MM.1S (cell line): ENCODE data around the gene AZU1.

Experiments
- DNase-seq: peaks from one replicate; pipeline ENCODE4 v3.0.0-alpha.2; 2015
- H2AFZ ChIP-seq: fragments of 300-600 bp; sonication (generic); 2 replicates; pipeline ENCODE4 v1.6.0; 2016; ENCODE audit warnings: antibody characterized with exemption, low read length
- H3F3A ChIP-seq: fragments of 300-600 bp; sonication (generic); 2 replicates; pipeline ENCODE4 v1.6.1; 2016; ENCODE audit warnings: mild to moderate bottlenecking, antibody characterized with exemption, low read length, moderate library complexity, mixed read lengths; ENCODE audit not compliant: insufficient read depth
- H3K27ac ChIP-seq: fragments of 300-600 bp; sonication (generic); 2 replicates; pipeline ENCODE4 v1.5.1; 2016; ENCODE audit warnings: mild to moderate bottlenecking, low read length
- H3K27me3 ChIP-seq: fragments of 300-600 bp; sonication (generic); replicated peaks from 2 replicates; pipeline ENCODE4 v1.6.0; 2016; ENCODE audit warnings: low read length; ENCODE audit not compliant: insufficient read depth
- H3K36me3 ChIP-seq: fragments of 300-600 bp; sonication (generic); replicated peaks from 2 replicates; pipeline ENCODE4 v1.6.1; 2016; ENCODE audit warnings: mild to moderate bottlenecking, low read length, mixed read lengths; ENCODE audit not compliant: insufficient read depth
- H3K4me1 ChIP-seq: fragments of 300-600 bp; sonication (generic); 2 replicates; pipeline ENCODE4 v1.6.1; 2016; ENCODE audit warnings: low read length, mixed read lengths
- H3K4me2 ChIP-seq: fragments of 300-600 bp; sonication (generic); 2 replicates; pipeline ENCODE4 v1.6.0; 2016; ENCODE audit warnings: low read depth, low read length
- H3K4me3 ChIP-seq: fragments of 300-600 bp; sonication (generic); 2 replicates; pipeline ENCODE4 v1.5.1; 2016; ENCODE audit warnings: low read length, mixed read lengths
- H3K79me2 ChIP-seq: fragments of 300-600 bp; sonication (generic); 2 replicates; pipeline ENCODE4 v1.6.1; 2016; ENCODE audit warnings: mixed run types, low read length, mixed read lengths
- H3K9ac ChIP-seq: fragments of 300-600 bp; sonication (generic); 2 replicates; pipeline ENCODE4 v1.6.1; 2016; ENCODE audit warnings: low read length, mixed read lengths
- H3K9me2 ChIP-seq: fragments of 300-600 bp; sonication (generic); replicated peaks from 2 replicates; pipeline ENCODE4 v1.6.1; 2016; ENCODE audit warnings: mild to moderate bottlenecking, low read length, mixed read lengths; ENCODE audit not compliant: insufficient read depth
- H3K9me3 ChIP-seq: fragments of 300-600 bp; sonication (generic); replicated peaks from 2 replicates; pipeline ENCODE4 v1.6.1; 2016; ENCODE audit warnings: mild to moderate bottlenecking, low read length, mixed read lengths; ENCODE audit not compliant: insufficient read depth
- H4K20me1 ChIP-seq: fragments of 300-600 bp; sonication (generic); 2 replicates; pipeline ENCODE4 v1.6.1; 2016; ENCODE audit warnings: mild to moderate bottlenecking, low read length, moderate library complexity, mixed read lengths; ENCODE audit not compliant: insufficient read depth
- CTCF ChIP-seq: fragments of 300-600 bp; sonication (generic); IDR thresholded peaks from 2 replicates; pipeline ENCODE4 v1.5.1; 2016; ENCODE audit warnings: antibody characterized with exemption, low read length, mixed read lengths
- EZH2 ChIP-seq: fragments of 300-600 bp; sonication (generic); optimal IDR thresholded peaks from 2 replicates; pipeline ENCODE3; 2017; ENCODE audit warnings: low read depth, mild to moderate bottlenecking, antibody characterized with exemption, low read length, mixed read lengths
- EZH2phosphoT487 ChIP-seq: fragments of 300-600 bp; sonication (generic); IDR thresholded peaks from 2 replicates; pipeline ENCODE4 v1.6.1; 2018; ENCODE audit warnings: antibody characterized with exemption, low read length

AZU1 gene

GRCh38 chr19:850221-850978, 22.8 kb downstream of the AZU1 start:
- H3K27ac ChIP-seq = no peak overlapping the region

GRCh38 chr19:850979-851335, 23.3 kb downstream of the AZU1 start:
- H3K9me2 ChIP-seq = no peaks in the 10 kb centered on the region
- H3K27me3 ChIP-seq = peaks cover 90% of the 10 kb centered on the region
- no peak overlapping the region for H2AFZ ChIP-seq
- no peak overlapping the region for H3K27ac ChIP-seq
- H3K9ac ChIP-seq = no peak overlapping the region
- H3K36me3 ChIP-seq = no peaks in the 10 kb centered on the region
- H3F3A ChIP-seq = no peaks in the 10 kb centered on the region
- TF ChIP-seq EZH2phosphoT487 (no peak), CTCF (no peak), EZH2 (no peak)
- no peak overlapping the region for H3K4me2 ChIP-seq
- no peaks in the 10 kb centered on the region for H3K9me3 ChIP-seq
- H3K4me1 ChIP-seq = no peaks in the 10 kb centered on the region
- no peaks in the 10 kb centered on the region for H3K79me2 ChIP-seq
- H3K4me3 ChIP-seq = no peak overlapping the region
- no peak for DNase-seq
- H4K20me1 ChIP-seq = no peaks in the 10 kb centered on the region

More at GRCh38 chr19:850221-850978, 22.8 kb downstream of the AZU1 start:
- H3K4me2 ChIP-seq = no peak overlapping the region
- no peaks in the 10 kb centered on the region for H3K9me3 ChIP-seq
- H3K27me3 ChIP-seq = peaks cover 87% of the 10 kb centered on the region
- no peak overlapping the region for H2AFZ ChIP-seq
- H3K9ac ChIP-seq = no peak overlapping the region
- H4K20me1 ChIP-seq = no peaks in the 10 kb centered on the region
- H3F3A ChIP-seq = peaks cover 4% of the 10 kb centered on the region; the same call in 1 of the 2 replicates
- no peak for TF ChIP-seq EZH2
- TF ChIP-seq CTCF = no peak
- no peak for TF ChIP-seq EZH2phosphoT487
- no peaks in the 10 kb centered on the region for H3K79me2 ChIP-seq
- no peaks in the 10 kb centered on the region for H3K9me2 ChIP-seq
- no peak for DNase-seq
- no peak overlapping the region for H3K4me3 ChIP-seq
- no peaks in the 10 kb centered on the region for H3K4me1 ChIP-seq
- H3K36me3 ChIP-seq = no peaks in the 10 kb centered on the region

- no peaks in the 10 kb centered on the region for H3K36me3 ChIP-seq
- no peaks in the 10 kb centered on the region for H3K9me3 ChIP-seq
- H3K4me1 ChIP-seq = no peaks in the 10 kb centered on the region
These were observed 24.7 kb downstream of the AZU1 start, which contains the start of gene ELANE for GRCh38 chr19:852136-853013. Gene ELANE, plus strand, starts transcription at chr19:852303. Its CDS starts 26 bp downstream, at chr19:852329.

More at GRCh38 chr19:852136-853013, 24.7 kb downstream of the AZU1 start, which contains the start of gene ELANE:
- no peak for DNase-seq
- Histone ChIP-seq H3K79me2 (no peaks in the 10 kb centered on the region), H3K27ac (no peak within 1 kb of the TSS), H2AFZ (no peak within 1 kb of the TSS), H3K27me3 (peaks cover 77% of the 10 kb centered on the region), H3K9ac (no peak within 1 kb of the TSS), H3K9me2 (no peaks in the 10 kb centered on the region), H4K20me1 (no peaks in the 10 kb centered on the region), H3K4me3 (no peak within 1 kb of the TSS), H3F3A (no peaks in the 10 kb centered on the region), H3K4me2 (no peak within 1 kb of the TSS)
- TF ChIP-seq CTCF (no peak), EZH2 (no peak), EZH2phosphoT487 (no peak)
